HG03558 (cell line): ENCODE results near the gene NTRK2.

ENCODE experiments used
- ATAC-seq: cut with Tn5 transposase; IDR thresholded peaks from one replicate; pipeline ENCODE4 v1.9.1; 2021; ENCODE audit warnings: moderate number of reproducible peaks; ENCODE audit not compliant: unreplicated experiment; ENCODE audit errors: extremely low read depth

Gene NTRK2

GRCh38 chr9:84681516-84682285 is 12.2 kb downstream of the NTRK2 start:
- ATAC-seq = no peak

DNA sequence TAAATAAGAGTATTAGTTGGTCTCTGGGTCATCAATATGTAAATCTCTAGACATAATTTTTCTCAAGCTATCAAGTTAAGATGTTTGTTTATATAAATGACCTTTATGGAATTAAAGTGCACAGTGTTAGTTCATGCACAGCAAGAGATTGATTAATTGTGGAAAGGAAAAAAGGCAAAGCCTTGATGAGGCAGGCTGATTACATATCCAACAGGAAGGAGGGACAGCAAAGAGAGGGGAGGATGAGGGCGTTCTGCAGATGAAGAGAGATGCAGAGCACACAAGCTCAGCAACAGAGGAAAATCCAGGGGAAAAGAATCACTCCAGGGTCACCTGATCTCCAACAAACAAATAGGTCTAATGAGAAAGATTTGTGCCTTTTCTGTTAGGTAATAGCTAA is 16.5 kb downstream of the NTRK2 start:
- no peak for ATAC-seq

- ATAC-seq = no peak
These were observed 19.4 kb downstream of the NTRK2 start for GRCh38 chr9:84688956-84689355.

DNA sequence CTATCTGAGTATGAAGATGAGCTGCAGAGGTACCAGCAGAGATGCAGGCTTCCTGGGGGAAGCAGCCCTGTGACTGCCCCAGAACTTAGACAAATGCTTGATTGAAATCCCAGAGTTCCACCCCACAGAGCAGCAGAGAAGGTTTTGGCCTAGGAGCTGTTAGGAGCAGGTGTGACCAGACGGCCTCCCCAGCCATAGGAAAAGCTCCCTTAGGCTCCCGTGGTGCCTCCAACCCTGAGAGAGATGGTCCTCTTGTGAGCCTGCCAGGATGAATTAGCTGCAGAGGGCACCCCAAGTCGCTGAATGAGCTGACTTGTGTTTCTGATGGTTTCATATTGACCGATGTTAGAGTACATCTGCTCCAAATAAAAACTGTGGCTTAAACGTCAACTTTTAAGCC is 22.1 kb downstream of the NTRK2 start:
- no peak for ATAC-seq

- ATAC-seq = peak; percentile 77
These were observed 24.7 kb downstream of the NTRK2 start for GRCh38 chr9:84694248-84694647.

- ATAC-seq = no peak
These were observed 27.5 kb downstream of the NTRK2 start for GRCh38 chr9:84697042-84697441.

DNA sequence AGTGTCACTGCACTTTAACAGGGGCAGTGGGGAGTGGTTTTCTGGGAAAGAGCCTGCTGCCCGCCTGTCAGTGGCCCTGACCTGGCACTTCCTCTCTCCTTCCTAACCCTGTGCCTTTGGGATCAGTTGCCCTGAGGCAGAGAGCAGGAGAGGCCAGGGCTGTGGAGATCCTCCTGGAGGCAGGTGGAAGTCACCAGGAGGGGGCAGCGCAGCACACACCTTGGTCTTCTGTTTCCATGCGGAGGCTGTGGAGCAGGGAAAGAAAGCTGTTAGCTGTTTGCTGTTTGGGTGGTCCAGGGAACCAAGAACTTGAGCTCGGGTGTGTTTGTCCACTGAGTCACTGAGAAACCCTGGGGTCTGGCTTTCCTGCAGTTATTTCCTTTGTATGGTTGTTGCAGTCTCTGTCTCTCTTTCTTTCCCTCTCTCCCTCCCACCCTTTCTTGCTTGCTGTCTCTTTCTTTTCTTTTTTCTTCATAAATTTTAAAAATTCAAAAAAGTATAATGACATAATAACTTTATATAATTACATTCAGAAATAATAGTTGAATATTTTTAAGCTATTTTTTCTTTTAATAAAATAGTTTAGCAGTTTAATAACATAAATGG is 28.1 kb downstream of the NTRK2 start:
- no peak for ATAC-seq

DNA sequence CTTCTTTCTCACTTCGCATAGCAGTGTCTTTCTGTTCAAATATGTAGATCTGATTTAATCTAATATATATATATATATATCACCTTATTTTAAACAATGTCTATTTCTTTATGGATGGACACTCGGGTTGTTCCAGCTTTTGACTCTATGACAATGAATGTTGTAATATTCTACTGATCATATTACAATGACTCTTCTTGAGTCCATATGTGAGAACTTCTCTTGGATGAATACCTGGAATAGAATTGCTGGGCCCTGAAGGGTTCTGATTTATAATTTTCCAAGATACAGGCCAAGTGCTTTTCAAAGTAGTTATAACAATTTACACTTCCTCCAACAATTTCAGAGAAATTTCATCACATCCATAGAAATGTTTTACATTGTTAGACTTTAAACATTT is 28.8 kb downstream of the NTRK2 start:
- ATAC-seq = no peak

DNA sequence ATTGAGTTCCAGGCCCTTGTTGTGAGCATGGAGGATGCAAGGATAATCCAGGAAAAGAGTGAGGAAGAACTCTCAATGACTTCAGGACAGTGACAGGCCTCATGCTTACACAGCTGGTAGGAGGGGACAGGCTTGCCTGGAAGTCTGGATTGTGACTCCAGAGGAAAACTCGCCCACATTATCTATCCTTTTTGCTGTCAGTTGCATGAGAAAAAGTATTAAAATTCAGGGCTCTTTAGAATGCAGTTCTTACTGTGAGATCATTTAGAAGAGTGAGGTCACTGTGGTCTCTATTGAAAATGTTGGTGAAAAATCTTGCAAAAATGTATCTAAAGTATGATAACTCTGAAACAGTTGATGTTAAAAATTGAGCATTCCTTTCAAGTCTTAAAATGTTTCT is 30.5 kb downstream of the NTRK2 start:
- ATAC-seq = no peak

DNA sequence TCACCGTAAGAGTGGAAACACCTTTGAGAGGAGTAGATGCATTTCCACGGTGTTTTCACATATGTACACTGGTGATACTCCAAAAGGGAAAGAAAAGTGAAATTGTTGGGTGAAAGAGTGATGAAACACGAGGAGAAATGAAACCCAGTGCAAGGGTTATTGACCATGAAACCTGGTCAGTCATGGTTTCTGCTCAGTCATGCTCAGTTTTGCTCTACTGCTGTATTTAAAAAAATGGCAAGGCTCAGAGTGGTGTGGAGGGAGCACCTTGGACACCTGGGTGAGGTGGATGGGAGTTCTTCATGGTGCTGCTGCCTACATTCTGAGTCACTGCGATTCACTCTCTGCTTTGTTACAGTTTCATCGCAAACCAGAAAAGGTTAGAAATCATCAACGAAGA is 32.3 kb downstream of the NTRK2 start:
- ATAC-seq = peak; percentile 73

GRCh38 chr9:84702471-84702870 is 32.9 kb downstream of the NTRK2 start:
- no peak for ATAC-seq

- ATAC-seq = no peak
These were observed 34.3 kb downstream of the NTRK2 start for GRCh38 chr9:84703793-84704192.

DNA sequence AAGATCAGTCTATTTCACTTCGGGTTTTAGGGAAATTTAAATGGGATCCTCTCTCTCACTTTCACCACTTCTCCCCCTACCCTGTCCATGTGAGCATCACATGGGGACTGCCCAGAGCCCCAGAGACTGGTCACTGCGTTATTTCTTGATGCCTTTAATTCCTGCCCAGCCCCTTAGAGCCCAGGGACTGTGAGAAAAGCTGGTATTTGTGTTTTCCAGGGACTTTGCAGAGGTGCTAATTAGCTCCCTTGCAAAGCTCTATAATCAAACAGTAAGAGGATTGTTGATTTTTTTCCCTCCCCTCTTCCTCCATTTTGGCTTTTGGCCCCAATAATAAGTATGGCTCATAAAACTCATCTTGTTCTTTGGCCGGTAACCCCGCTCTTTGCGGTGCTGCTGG is 35.6 kb downstream of the NTRK2 start:
- ATAC-seq = no peak

GRCh38 chr9:84708400-84708799 is 38.9 kb downstream of the NTRK2 start:
- no peak for ATAC-seq

- ATAC-seq = no peak
These were observed 39.5 kb downstream of the NTRK2 start for GRCh38 chr9:84709056-84709455.

GRCh38 chr9:84710701-84711397 is 41.3 kb downstream of the NTRK2 start:
- no peak for ATAC-seq

- no peak for ATAC-seq
These were observed 41.9 kb downstream of the NTRK2 start for GRCh38 chr9:84711398-84711777.

DNA sequence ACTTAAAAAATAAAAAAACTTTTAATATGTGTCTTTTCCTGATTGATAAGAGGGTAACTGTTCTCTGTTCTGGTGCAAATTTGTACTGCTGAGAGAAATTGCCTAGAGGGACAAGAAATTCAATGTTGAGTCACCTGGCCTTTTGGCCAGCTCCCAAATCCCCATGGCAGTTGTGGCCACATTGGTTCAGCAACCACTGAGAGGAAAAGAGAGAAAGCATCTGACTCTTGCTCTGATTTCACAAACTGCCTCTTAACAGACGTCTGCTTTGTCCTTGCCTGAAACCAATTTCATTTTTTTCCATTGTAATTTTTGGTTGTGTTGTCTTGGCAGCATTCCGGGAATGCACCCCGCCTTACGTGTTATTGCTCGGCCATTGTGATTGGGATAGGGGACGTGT is 42.4 kb downstream of the NTRK2 start:
- no peak for ATAC-seq

DNA sequence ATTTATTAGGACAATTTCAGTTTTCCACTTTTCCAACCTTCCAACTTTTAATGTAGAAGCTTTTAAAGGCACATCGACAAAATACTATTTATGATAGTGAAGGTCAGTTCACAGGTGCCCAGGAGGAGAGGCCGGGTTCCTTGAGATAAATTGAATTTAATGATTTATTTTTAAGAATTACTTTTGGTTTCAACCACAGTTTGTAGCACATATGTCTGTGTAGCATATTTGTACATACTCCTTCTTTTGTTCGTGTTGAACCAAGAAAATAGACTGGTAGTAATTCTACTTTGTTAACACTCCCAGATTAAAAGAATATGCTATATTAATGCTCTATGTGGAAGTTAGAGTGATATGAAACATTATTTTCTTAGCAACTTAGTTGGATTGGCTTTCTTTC is 46.7 kb downstream of the NTRK2 start:
- no peak for ATAC-seq

GRCh38 chr9:84718476-84718875 is 48.9 kb downstream of the NTRK2 start:
- ATAC-seq = no peak

- ATAC-seq = no peak
These were observed 53.0 kb downstream of the NTRK2 start for GRCh38 chr9:84722388-84722989.
